Small intestine (tissue), 4 donors: ENCODE measurements around the gene COX17. TPM values are rescaled to one million over a fixed set of nuclear protein-coding genes. Genes with fewer than 3 reads are reported as not detected.

Experiments
- polyA plus RNA-seq, 4 donors: library from polyadenylated mRNA; stranded (reverse) in 3 of 4; unstranded in 1 of 4; fragments of 200-250 nt in 3 of 4; fragments of 120-200 nt in 1 of 4; gene quantifications; one replicate each; pipeline versions ENCODE4 v1.2.1 to v1.2.3, GENCODE V29; 2013
- donor health status: healthy with polysubstance abuse.
- donor health status: Bipolar disorder and iron deficiency.
- donor health status: healthy.

The COX17 gene
- polyA plus RNA-seq, 4 donors, result 65.8 to 313 (median 161) TPM

Other genes with a start within 250 kb of the COX17 start
- gene TMEM39A, start 213.8 kb downstream of the COX17 start, polyA plus RNA-seq, result 10 to 100 TPM in 1 of 4 donors, 1 to 10 TPM in 3; 4.2 to 39.5 (median 6.8) TPM
- 10 to 100 TPM in 1 of 4 donors, 1 to 10 TPM in 3; 4.6 to 17.3 (median 9.2) TPM for gene POGLUT1, start 208.4 kb downstream of the COX17 start, polyA plus RNA-seq
- 10 to 100 TPM; 42.7 to 76.7 (median 61.8) TPM for gene TIMMDC1, start 178.9 kb downstream of the COX17 start, polyA plus RNA-seq
- under 1 TPM in 3 of 4 donors, not detected in 1; 0.21 to 0.53 (median 0.27) TPM for gene CD80, start 117.8 kb downstream of the COX17 start, polyA plus RNA-seq
- gene ADPRH, start 97.9 kb downstream of the COX17 start, polyA plus RNA-seq, result 1 to 10 TPM in 3 of 4 donors, under 1 TPM in 1; 0.89 to 5.4 (median 2.1) TPM
- gene PLA1A, start 79.5 kb downstream of the COX17 start, polyA plus RNA-seq, result 10 to 100 TPM in 1 of 4 donors, 1 to 10 TPM in 1, not detected in 2; 5.0 to 15.3 TPM
- gene POPDC2, start 16.8 kb downstream of the COX17 start, polyA plus RNA-seq, result 1 to 10 TPM; 1.8 to 8.6 (median 3.3) TPM
- 1 to 10 TPM in 1 of 4 donors, under 1 TPM in 1, not detected in 2; 0.43 to 3.2 TPM for gene CFAP91, start 25.6 kb upstream of the COX17 start, polyA plus RNA-seq
- 100 to 1,000 TPM in 2 of 4 donors, 10 to 100 TPM in 2; 37.8 to 166 (median 95.5) TPM for gene NR1I2, start 104.7 kb upstream of the COX17 start, polyA plus RNA-seq